HepG2 (cell line): ENCODE results near the gene LGI4. TPM values are rescaled to one million over a fixed set of nuclear protein-coding genes. Genes with fewer than 3 reads are reported as not detected.
A peak's percentile ranks its signal among the peaks of the same experiment; 100 is the strongest.

Source experiments
- JUNB ChIP-seq: sonication (generic); formaldehyde crosslinking; IDR thresholded peaks from 2 replicates; pipeline ENCODE4 v1.8.0; 2022; ENCODE audit warnings: missing genetic modification reagents, mild to moderate bottlenecking, borderline replicate concordance
- KLF15 ChIP-seq: sonication (generic); formaldehyde crosslinking; IDR thresholded peaks from 2 replicates; pipeline ENCODE4 v1.8.1; 2023; ENCODE audit warnings: borderline replicate concordance, mild to moderate bottlenecking, inconsistent platforms, missing genetic modification reagents, mixed read lengths
- SAFB2 ChIP-seq: sonication (generic); formaldehyde crosslinking; IDR thresholded peaks from 2 replicates; pipeline ENCODE4 v1.5.1; 2020; ENCODE audit warnings: missing genetic modification reagents, low read depth, mild to moderate bottlenecking, borderline replicate concordance
- ZNF383 ChIP-seq: sonication (generic); formaldehyde crosslinking; IDR thresholded peaks from 2 replicates; pipeline ENCODE4 v1.4.0; 2020; ENCODE audit warnings: missing genetic modification reagents, mild to moderate bottlenecking, borderline replicate concordance
- ZNF549 ChIP-seq: sonication (generic); formaldehyde crosslinking; IDR thresholded peaks from 2 replicates; pipeline ENCODE4 v1.5.0; 2020; ENCODE audit warnings: missing genetic modification reagents
- ZNF720 ChIP-seq: sonication (generic); formaldehyde crosslinking; IDR thresholded peaks from 2 replicates; pipeline ENCODE4 v1.4.0; 2020; ENCODE audit warnings: missing genetic modification reagents
- polyA plus RNA-seq, 8 experiments: library from polyadenylated mRNA; depleted of rRNA in 3 of 8; stranded (reverse) in 7 of 8; unstranded in 1 of 8; fragments of >200 nt; fragmentation: Illumina TruSeq in 4 of 8; extraction: Trizol in 4 of 8; gene quantifications; 2 replicates each; pipeline versions ENCODE4 v1.2.1 to v1.2.3, GENCODE V29; 2011 to 2016; ENCODE audit warnings: low read depth in 4 of 8, missing spikeins in 1 of 8, mixed read lengths in 1 of 8; ENCODE audit not compliant: insufficient read depth in 1 of 8
- total RNA-seq, 5 experiments: library from RNA; depleted of rRNA; stranded (reverse); fragments of >200 nt; fragmentation: Illumina TruSeq; extraction: Trizol; gene quantifications; 2 replicates each; pipeline ENCODE4 v1.2.3, GENCODE V29; 2016; ENCODE audit warnings: low read depth in 1 of 5
- TF ChIP-seq, protein P1 (sequence below): IDR thresholded peaks from 2 replicates; pipeline ENCODE4 v1.6.1; 2016; ENCODE audit warnings: control low read depth
- TF ChIP-seq, protein P2 (sequence below): IDR thresholded peaks from 2 replicates; pipeline ENCODE4 v1.6.1; 2012; ENCODE audit warnings: low read length, improper control_type of control experiment
- TF ChIP-seq, protein P3 (sequence below): sonication (generic); formaldehyde crosslinking; IDR thresholded peaks from 2 replicates; pipeline ENCODE4 v1.4.0; 2020; ENCODE audit warnings: missing genetic modification reagents
- TF ChIP-seq, protein P4 (sequence below): sonication (generic); formaldehyde crosslinking; IDR thresholded peaks from 2 replicates; pipeline ENCODE4 v1.8.0; 2022; ENCODE audit warnings: mild to moderate bottlenecking, missing genetic modification reagents; ENCODE audit not compliant: insufficient replicate concordance

LGI4 gene
- total and polyA plus RNA-seq, 2 of the 13 experiments (the other 11 are each of a cell fraction or from before 2014, with no cell fraction given): 2.8 TPM; not detected in 1

DNA sequence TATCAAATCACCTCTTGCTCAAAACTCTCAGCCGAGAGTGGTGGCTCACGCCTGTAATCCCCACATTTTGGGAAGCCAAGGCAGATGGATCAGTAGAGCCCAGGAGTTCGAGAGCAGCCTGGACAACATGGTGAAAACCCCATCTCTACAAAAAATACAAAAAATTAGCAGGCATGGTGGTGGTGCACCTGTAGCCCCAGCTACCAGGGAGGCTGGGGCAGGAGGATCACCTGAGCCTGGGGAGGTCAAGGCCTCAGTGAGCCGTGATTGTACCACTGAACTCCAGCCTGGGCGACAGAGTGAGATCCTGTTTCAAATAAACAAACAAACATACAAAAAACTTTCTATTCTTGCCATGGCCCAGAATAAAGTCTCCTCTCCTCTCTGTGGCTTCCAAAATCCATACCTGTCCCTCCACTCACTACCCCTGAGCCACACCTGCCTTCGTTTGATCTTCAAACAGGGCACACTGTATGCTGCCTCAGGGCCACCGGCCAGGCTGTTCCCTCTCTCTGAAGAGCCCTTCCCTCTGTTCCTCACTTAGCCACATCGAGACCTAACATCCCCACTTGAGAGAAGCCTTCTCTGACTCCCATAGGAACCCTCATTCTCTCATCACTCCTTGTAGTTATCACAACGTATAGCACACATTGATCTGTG is 6.3 kb downstream of the LGI4 start (continued):
- TF ChIP-seq, protein P1, sequence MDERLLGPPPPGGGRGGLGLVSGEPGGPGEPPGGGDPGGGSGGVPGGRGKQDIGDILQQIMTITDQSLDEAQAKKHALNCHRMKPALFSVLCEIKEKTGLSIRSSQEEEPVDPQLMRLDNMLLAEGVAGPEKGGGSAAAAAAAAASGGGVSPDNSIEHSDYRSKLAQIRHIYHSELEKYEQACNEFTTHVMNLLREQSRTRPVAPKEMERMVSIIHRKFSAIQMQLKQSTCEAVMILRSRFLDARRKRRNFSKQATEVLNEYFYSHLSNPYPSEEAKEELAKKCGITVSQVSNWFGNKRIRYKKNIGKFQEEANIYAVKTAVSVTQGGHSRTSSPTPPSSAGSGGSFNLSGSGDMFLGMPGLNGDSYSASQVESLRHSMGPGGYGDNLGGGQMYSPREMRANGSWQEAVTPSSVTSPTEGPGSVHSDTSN: no peak
- TF ChIP-seq KLF15 (CRISPR knock-in tag) (no peak), JUNB (CRISPR knock-in tag) (no peak), ZNF549 (no peak), SAFB2 (CRISPR knock-in tag) (0 out of 2 replicates have a peak, but pooled peaks have one; percentile 33), ZNF383 (CRISPR knock-in tag) (no peak), ZNF720 (CRISPR knock-in tag) (no peak)
- TF ChIP-seq, protein P2, sequence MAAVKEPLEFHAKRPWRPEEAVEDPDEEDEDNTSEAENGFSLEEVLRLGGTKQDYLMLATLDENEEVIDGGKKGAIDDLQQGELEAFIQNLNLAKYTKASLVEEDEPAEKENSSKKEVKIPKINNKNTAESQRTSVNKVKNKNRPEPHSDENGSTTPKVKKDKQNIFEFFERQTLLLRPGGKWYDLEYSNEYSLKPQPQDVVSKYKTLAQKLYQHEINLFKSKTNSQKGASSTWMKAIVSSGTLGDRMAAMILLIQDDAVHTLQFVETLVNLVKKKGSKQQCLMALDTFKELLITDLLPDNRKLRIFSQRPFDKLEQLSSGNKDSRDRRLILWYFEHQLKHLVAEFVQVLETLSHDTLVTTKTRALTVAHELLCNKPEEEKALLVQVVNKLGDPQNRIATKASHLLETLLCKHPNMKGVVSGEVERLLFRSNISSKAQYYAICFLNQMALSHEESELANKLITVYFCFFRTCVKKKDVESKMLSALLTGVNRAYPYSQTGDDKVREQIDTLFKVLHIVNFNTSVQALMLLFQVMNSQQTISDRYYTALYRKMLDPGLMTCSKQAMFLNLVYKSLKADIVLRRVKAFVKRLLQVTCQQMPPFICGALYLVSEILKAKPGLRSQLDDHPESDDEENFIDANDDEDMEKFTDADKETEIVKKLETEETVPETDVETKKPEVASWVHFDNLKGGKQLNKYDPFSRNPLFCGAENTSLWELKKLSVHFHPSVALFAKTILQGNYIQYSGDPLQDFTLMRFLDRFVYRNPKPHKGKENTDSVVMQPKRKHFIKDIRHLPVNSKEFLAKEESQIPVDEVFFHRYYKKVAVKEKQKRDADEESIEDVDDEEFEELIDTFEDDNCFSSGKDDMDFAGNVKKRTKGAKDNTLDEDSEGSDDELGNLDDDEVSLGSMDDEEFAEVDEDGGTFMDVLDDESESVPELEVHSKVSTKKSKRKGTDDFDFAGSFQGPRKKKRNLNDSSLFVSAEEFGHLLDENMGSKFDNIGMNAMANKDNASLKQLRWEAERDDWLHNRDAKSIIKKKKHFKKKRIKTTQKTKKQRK: no peak
- TF ChIP-seq, protein P3, sequence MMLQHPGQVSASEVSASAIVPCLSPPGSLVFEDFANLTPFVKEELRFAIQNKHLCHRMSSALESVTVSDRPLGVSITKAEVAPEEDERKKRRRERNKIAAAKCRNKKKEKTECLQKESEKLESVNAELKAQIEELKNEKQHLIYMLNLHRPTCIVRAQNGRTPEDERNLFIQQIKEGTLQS (CRISPR knock-in tag): no peak
- TF ChIP-seq, protein P4, sequence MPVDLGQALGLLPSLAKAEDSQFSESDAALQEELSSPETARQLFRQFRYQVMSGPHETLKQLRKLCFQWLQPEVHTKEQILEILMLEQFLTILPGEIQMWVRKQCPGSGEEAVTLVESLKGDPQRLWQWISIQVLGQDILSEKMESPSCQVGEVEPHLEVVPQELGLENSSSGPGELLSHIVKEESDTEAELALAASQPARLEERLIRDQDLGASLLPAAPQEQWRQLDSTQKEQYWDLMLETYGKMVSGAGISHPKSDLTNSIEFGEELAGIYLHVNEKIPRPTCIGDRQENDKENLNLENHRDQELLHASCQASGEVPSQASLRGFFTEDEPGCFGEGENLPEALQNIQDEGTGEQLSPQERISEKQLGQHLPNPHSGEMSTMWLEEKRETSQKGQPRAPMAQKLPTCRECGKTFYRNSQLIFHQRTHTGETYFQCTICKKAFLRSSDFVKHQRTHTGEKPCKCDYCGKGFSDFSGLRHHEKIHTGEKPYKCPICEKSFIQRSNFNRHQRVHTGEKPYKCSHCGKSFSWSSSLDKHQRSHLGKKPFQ (CRISPR knock-in tag): no peak
